Endometrial microvascular endothelial cells (primary cell): ENCODE measurements around the gene PHF21B. TPM values are rescaled to one million over a fixed set of nuclear protein-coding genes. Genes with fewer than 3 reads are reported as not detected.
"Not testable (repeated sequence)": the region's sequence is repeated elsewhere in the genome, so short reads cannot be mapped to it uniquely, and the experiment has no call there.

ENCODE experiments used
- in situ Hi-C: cut with HindIII; loops from 2 replicates; pipeline ENCODE4 v1.10.0; 2017; ENCODE audit warnings: low sequenced_read_pairs, low pct_unique_long_range_greater_than_20kb; ENCODE audit errors: inconsistent ontology term
- total RNA-seq: library from RNA; depleted of rRNA; stranded (reverse); fragments of >200 nt; gene quantifications from one replicate; pipeline ENCODE4 v1.2.3, GENCODE V29; 2015; ENCODE audit errors: inconsistent ontology term

The PHF21B gene
- total RNA-seq, 1 donor from 2014 or later = not detected

GRCh38 chr22:44913198-44913983 is 96.4 kb downstream of the PHF21B start:
- in situ Hi-C loops = no loop called here

- in situ Hi-C loops = no loop called here
Measured at GRCh38 chr22:44909241-44909640, 100.6 kb downstream of the PHF21B start.

GRCh38 chr22:44907765-44908737 is 101.8 kb downstream of the PHF21B start:
- in situ Hi-C loops = no loop called here

- in situ Hi-C loops = no loop called here
Measured at GRCh38 chr22:44906999-44907644, 102.7 kb downstream of the PHF21B start.

- in situ Hi-C loops = no loop called here
Measured at GRCh38 chr22:44906248-44906936, 103.4 kb downstream of the PHF21B start.

- in situ Hi-C loops = not testable (repeated sequence)
Measured at GRCh38 chr22:44904492-44905152, 105.2 kb downstream of the PHF21B start.

GRCh38 chr22:44903164-44903563 is 106.6 kb downstream of the PHF21B start:
- in situ Hi-C loops = not testable (repeated sequence)

- in situ Hi-C loops = no loop called here
Measured at GRCh38 chr22:44901301-44901700, 108.5 kb downstream of the PHF21B start.

- in situ Hi-C loops = no loop called here
Measured at GRCh38 chr22:44898236-44898635, 111.6 kb downstream of the PHF21B start.

GRCh38 chr22:44895296-44896055 is 114.3 kb downstream of the PHF21B start:
- in situ Hi-C loops = no loop called here

- in situ Hi-C loops = no loop called here
Measured at GRCh38 chr22:44894782-44895181, 115.0 kb downstream of the PHF21B start.

GRCh38 chr22:44894321-44894720 is 115.5 kb downstream of the PHF21B start:
- in situ Hi-C loops = no loop called here

- in situ Hi-C loops = no loop called here
Measured at GRCh38 chr22:44893731-44894080, 116.1 kb downstream of the PHF21B start.

- in situ Hi-C loops = no loop called here
Measured at GRCh38 chr22:44892803-44893730, 116.7 kb downstream of the PHF21B start.

GRCh38 chr22:44892243-44892642 is 117.6 kb downstream of the PHF21B start:
- in situ Hi-C loops = no loop called here

- in situ Hi-C loops = no loop called here
Measured at GRCh38 chr22:44891791-44892190, 118.0 kb downstream of the PHF21B start.

GRCh38 chr22:44891293-44891747 is 118.5 kb downstream of the PHF21B start:
- in situ Hi-C loops = no loop called here
